Spleen (tissue), 7 donors: Measurements from ENCODE around the gene IPMK.

Experiments
- CTCF ChIP-seq, 11 experiments: fragments of 200-600 bp in 7 of 11; fragments of 450-650 bp in 4 of 11; sonication (generic) in 4 of 11; IDR thresholded peaks in 8 of 11; conservative IDR thresholded peaks in 3 of 11; 1 replicate in 7 of 11; 2 replicates in 4 of 11; pipeline versions ENCODE4 v1.4.0 to v1.8.0; 2016 to 2021; ENCODE audit warnings: antibody characterized with exemption in 11 of 11, inconsistent platforms in 4 of 11, mild to moderate bottlenecking in 1 of 11
- POLR2A ChIP-seq, 3 donors: fragments of 450-650 bp; IDR thresholded peaks; one replicate each; pipeline ENCODE4 v1.5.1; 2017; ENCODE audit warnings: antibody characterized with exemption in 3 of 3, mild to moderate bottlenecking in 1 of 3
- donor health status: DM: no; HTN: no; CAD: no; lungs with moderate emphysema.
- donor health status: DM: no; HTN: no; CAD: no.
- donor health status: DM: no; HTN: no; CAD: no.

DNA sequence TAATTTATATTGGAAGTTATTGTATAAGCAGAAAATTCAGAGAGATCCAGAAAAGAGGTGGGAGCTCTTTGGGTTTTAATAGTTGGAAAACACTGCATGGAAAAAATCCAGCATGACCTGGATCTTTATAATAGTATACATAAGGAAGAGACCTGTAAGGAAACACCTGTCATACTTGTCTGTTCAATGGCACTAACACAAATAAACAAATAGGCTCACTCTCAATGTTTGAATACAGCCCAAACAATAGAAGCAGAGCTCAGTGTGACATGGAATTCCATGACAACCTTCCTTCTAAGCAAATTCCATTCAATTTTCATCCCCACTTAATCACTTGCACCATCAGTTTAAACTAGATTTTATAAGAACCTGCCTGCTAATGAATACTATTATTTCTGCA, 33.0 kb upstream of the IPMK start:
- TF ChIP-seq CTCF (IDR thresholded peaks at IDR 0.05 in 8 of 11, conservative IDR thresholded peaks at IDR 0.05 in 3 of 11) (no peak), POLR2A (IDR thresholded peaks at IDR 0.05) (no peak)
